NCI-H128 (cell line): ENCODE data around the gene NSL1.
"Not testable (repeated sequence)": the region's sequence is repeated elsewhere in the genome, so short reads cannot be mapped to it uniquely, and the experiment has no call there.

ENCODE experiments used
- DNase-seq: peaks from one replicate; lab custom pipeline; 2025; ENCODE audit not compliant: unreplicated experiment; lab: John Stamatoyannopoulos, UW

NSL1 gene

GRCh38 chr1:212791676-212792395 lies at the start of gene NSL1, which contains the start of gene TATDN3:
TSS of gene NSL1 (minus strand) at chr1:212791777. CDS start at chr1:212791763, 14 bp downstream.
TSS of gene TATDN3 (plus strand) at chr1:212791894. CDS start at chr1:212791922, 28 bp downstream.
- DNase-seq: peak; percentile 98

- no peak for DNase-seq
These were observed 46.6 kb upstream of the NSL1 start for GRCh38 chr1:212838145-212838544.

- DNase-seq: not testable (repeated sequence)
These were observed 41.9 kb upstream of the NSL1 start for GRCh38 chr1:212833211-212834207.

- no peak for DNase-seq
These were observed 36.8 kb upstream of the NSL1 start for GRCh38 chr1:212828395-212828794.

GRCh38 chr1:212827831-212828278 lies 36.3 kb upstream of the NSL1 start:
- no peak for DNase-seq

GRCh38 chr1:212827171-212827776 lies 35.7 kb upstream of the NSL1 start:
- no peak for DNase-seq

- DNase-seq: no peak
These were observed 34.3 kb upstream of the NSL1 start for GRCh38 chr1:212825798-212826452.

- no peak for DNase-seq
These were observed 32.6 kb upstream of the NSL1 start for GRCh38 chr1:212824201-212824600.

GRCh38 chr1:212822956-212823355 lies 31.4 kb upstream of the NSL1 start:
- no peak for DNase-seq

- DNase-seq: no peak
These were observed 29.4 kb upstream of the NSL1 start for GRCh38 chr1:212820969-212821368.

GRCh38 chr1:212819726-212820125 lies 28.1 kb upstream of the NSL1 start:
- DNase-seq: no peak

- DNase-seq: no peak
These were observed 25.1 kb upstream of the NSL1 start for GRCh38 chr1:212816567-212817278.

GRCh38 chr1:212814537-212815334 lies 23.2 kb upstream of the NSL1 start:
- DNase-seq: no peak

- DNase-seq: no peak
These were observed 14.2 kb upstream of the NSL1 start for GRCh38 chr1:212805767-212806166.

GRCh38 chr1:212797681-212798080 lies 6.1 kb upstream of the NSL1 start:
- DNase-seq: no peak

- DNase-seq: no peak
These were observed 3.0 kb upstream of the NSL1 start for GRCh38 chr1:212794561-212795014.

GRCh38 chr1:212792396-212792908 lies 875 bp upstream of the NSL1 start:
- no peak for DNase-seq

GRCh38 chr1:212791261-212791675 lies 309 bp downstream of the NSL1 start:
- DNase-seq: peak; percentile 72

GRCh38 chr1:212785871-212786270 lies 5.7 kb downstream of the NSL1 start:
- DNase-seq: no peak
